Breast epithelium (tissue), 3 donors: ENCODE measurements around the gene PNPLA7.

Source experiments
- CTCF ChIP-seq, 3 donors: fragments of 450-650 bp; IDR thresholded peaks; one replicate each; pipeline ENCODE4 v1.5.1; 2016 to 2017; ENCODE audit warnings: antibody characterized with exemption in 3 of 3, mild to moderate bottlenecking in 3 of 3, moderate library complexity in 3 of 3
- POLR2A ChIP-seq: fragments of 450-650 bp; IDR thresholded peaks from one replicate; pipeline ENCODE4 v1.6.1; 2016; ENCODE audit warnings: antibody characterized with exemption, mild to moderate bottlenecking, moderate library complexity
- POLR2AphosphoS5 ChIP-seq, 3 donors: sonication (generic); formaldehyde crosslinking; IDR thresholded peaks; one replicate each; pipeline ENCODE4 v1.6.1; 2017; ENCODE audit warnings: antibody characterized with exemption in 3 of 3

- no peak for TF ChIP-seq CTCF (IDR thresholded peaks at IDR 0.05)
- TF ChIP-seq POLR2A, result no peak
- TF ChIP-seq POLR2AphosphoS5 (IDR thresholded peaks at IDR 0.05), result no peak
These were observed 49.4 kb downstream of the PNPLA7 start for GRCh38 chr9:137500666-137501397.
